IMR-90 (cell line): ENCODE data around the gene HSD3B2. TPM values are rescaled to one million over a fixed set of nuclear protein-coding genes. Genes with fewer than 3 reads are reported as not detected.

Experiments used
- ATAC-seq: fragments of 200-7000 bp; cut with Tn5 transposase; 2 replicates; pipeline ENCODE4 v1.9.1; 2020; ENCODE audit warnings: low read depth, mild to moderate bottlenecking, moderate library complexity
- BruUV-seq: library from RNA; stranded (reverse); fragments of 400-500 nt; replicated peaks from 2 replicates; lab custom pipeline; 2021; lab: Mats Ljungman, UMichigan
- CTCF ChIA-PET: fragments of 300-600 bp; formaldehyde crosslinking; extraction: SDS; loops from one replicate; lab custom pipeline; 2021; ENCODE audit warnings: antibody characterized with exemption; lab: Yijun Ruan, JAX
- POLR2A ChIA-PET: fragments of 300-600 bp; sonication (Branson Sonifier 250); formaldehyde crosslinking; loops from one replicate; lab custom pipeline; 2022; ENCODE audit warnings: antibody characterized with exemption; ENCODE audit not compliant: unreplicated experiment; lab: Charles Lee
- DNase-seq: peaks from one replicate; pipeline ENCODE4 v3.0.0; 2013
- H2AFZ ChIP-seq: replicated peaks from 2 replicates; pipeline ENCODE3; 2013; ENCODE audit warnings: low read length, mild to moderate bottlenecking; ENCODE audit not compliant: poor library complexity
- H2AK5ac ChIP-seq: 2 replicates; pipeline ENCODE4 v1.6.1; 2013; ENCODE audit warnings: low read depth, low read length, inconsistent platforms
- H2AK9ac ChIP-seq: replicated peaks from 2 replicates; pipeline ENCODE3; 2013; ENCODE audit warnings: mild to moderate bottlenecking, low read depth, low read length, moderate library complexity; ENCODE audit not compliant: poor library complexity
- H2BK120ac ChIP-seq: 2 replicates; pipeline ENCODE4 v1.6.1; 2013; ENCODE audit warnings: low read depth, low read length, inconsistent platforms
- H2BK15ac ChIP-seq: 3 replicates; pipeline ENCODE4 v1.6.1; 2013; ENCODE audit warnings: low read depth, low read length, inconsistent platforms
- H2BK20ac ChIP-seq: 2 replicates; pipeline ENCODE4 v1.6.1; 2013; ENCODE audit warnings: low read depth, mild to moderate bottlenecking, inconsistent platforms, low read length, moderate library complexity
- H2BK5ac ChIP-seq: 2 replicates; pipeline ENCODE4 v1.6.1; 2013; ENCODE audit warnings: mild to moderate bottlenecking, low read depth, low read length, inconsistent platforms; ENCODE audit not compliant: poor library complexity, severe bottlenecking
- H3K14ac ChIP-seq: replicated peaks from 2 replicates; pipeline ENCODE4 v1.6.1; 2013; ENCODE audit warnings: low read depth, low read length, inconsistent platforms
- H3K18ac ChIP-seq: 2 replicates; pipeline ENCODE4 v1.6.1; 2013; ENCODE audit warnings: low read depth, low read length, control low read depth
- H3K23ac ChIP-seq: 2 replicates; pipeline ENCODE4 v1.6.1; 2013; ENCODE audit warnings: low read depth, low read length, inconsistent platforms
- H3K27ac ChIP-seq: 2 replicates; pipeline ENCODE4 v1.5.1; 2013; ENCODE audit warnings: mild to moderate bottlenecking, control low read depth, low read length; ENCODE audit not compliant: insufficient read depth
- H3K27me3 ChIP-seq: 2 replicates; pipeline ENCODE4 v1.6.1; 2013; ENCODE audit warnings: low read length; ENCODE audit not compliant: control insufficient read depth, insufficient read depth
- H3K36me3 ChIP-seq: 2 replicates; pipeline ENCODE4 v1.6.1; 2013; ENCODE audit warnings: low read length, mixed read lengths; ENCODE audit not compliant: control insufficient read depth, insufficient read depth
- H3K4ac ChIP-seq: 2 replicates; pipeline ENCODE4 v1.6.1; 2013; ENCODE audit warnings: low read depth, low read length, inconsistent platforms
- H3K4me1 ChIP-seq: 2 replicates; pipeline ENCODE4 v1.6.1; 2013; ENCODE audit warnings: low read length, mixed read lengths; ENCODE audit not compliant: control insufficient read depth, insufficient read depth
- H3K4me2 ChIP-seq: 2 replicates; pipeline ENCODE4 v1.6.1; 2013; ENCODE audit warnings: low read depth, mild to moderate bottlenecking, control low read depth, low read length, moderate library complexity
- H3K4me3 ChIP-seq: 2 replicates; pipeline ENCODE4 v1.5.1; 2013; ENCODE audit warnings: low read depth, mild to moderate bottlenecking, control low read depth, low read length, moderate library complexity; ENCODE audit not compliant: insufficient read depth
- H3K56ac ChIP-seq: 2 replicates; pipeline ENCODE4 v1.6.1; 2013; ENCODE audit warnings: low read length, inconsistent platforms; ENCODE audit not compliant: insufficient read depth; ENCODE audit errors: extremely low read depth
- H3K79me1 ChIP-seq, 2 experiments: 2 replicates each; pipeline ENCODE4 v1.6.1; 2013; ENCODE audit warnings: low read length in 2 of 2, inconsistent platforms in 1 of 2, low read depth in 1 of 2
- H3K9ac ChIP-seq: 2 replicates; pipeline ENCODE4 v1.6.1; 2013; ENCODE audit warnings: low read depth, low read length, control low read depth
- H3K9me1 ChIP-seq: 2 replicates; pipeline ENCODE4 v1.6.1; 2013; ENCODE audit warnings: low read length, inconsistent platforms; ENCODE audit not compliant: insufficient read depth
- H3K9me3 ChIP-seq: 2 replicates; pipeline ENCODE4 v1.6.1; 2013; ENCODE audit warnings: low read length; ENCODE audit not compliant: control insufficient read depth, insufficient read depth
- H4K20me1 ChIP-seq: 2 replicates; pipeline ENCODE4 v1.6.1; 2013; ENCODE audit warnings: low read length, inconsistent platforms; ENCODE audit not compliant: insufficient read depth
- H4K5ac ChIP-seq: 2 replicates; pipeline ENCODE4 v1.6.1; 2013; ENCODE audit warnings: mild to moderate bottlenecking, low read depth, low read length, control low read depth
- H4K8ac ChIP-seq, 2 experiments: 2 replicates each; pipeline ENCODE4 v1.6.1; 2013; ENCODE audit warnings: low read depth in 2 of 2, low read length in 2 of 2, control low read depth in 1 of 2, inconsistent platforms in 1 of 2
- H4K91ac ChIP-seq: 2 replicates; pipeline ENCODE4 v1.6.1; 2013; ENCODE audit warnings: low read depth, low read length, inconsistent platforms; ENCODE audit not compliant: insufficient read depth
- CEBPB ChIP-seq: IDR thresholded peaks from 2 replicates; pipeline ENCODE4 v1.6.1; 2012; ENCODE audit warnings: low read depth, low read length, improper control_type of control experiment
- MAZ ChIP-seq: IDR thresholded peaks from 2 replicates; pipeline ENCODE4 v1.6.1; 2012; ENCODE audit warnings: low read depth, mild to moderate bottlenecking, low read length, improper control_type of control experiment, moderate library complexity, borderline replicate concordance
- MXI1 ChIP-seq: IDR thresholded peaks from 2 replicates; pipeline ENCODE4 v1.6.1; 2012; ENCODE audit warnings: low read depth, mild to moderate bottlenecking, low read length, moderate library complexity, borderline replicate concordance
- RFX5 ChIP-seq: IDR thresholded peaks from 2 replicates; pipeline ENCODE4 v1.8.0; 2012; ENCODE audit warnings: low read depth, mild to moderate bottlenecking, low read length, moderate library complexity
- USF2 ChIP-seq: fragments of 150-350 bp; IDR thresholded peaks from 2 replicates; pipeline ENCODE4 v1.6.1; 2017; ENCODE audit warnings: mild to moderate bottlenecking, antibody characterized with exemption, low read length, low read depth
- WGBS, 2 experiments: methylation state at CpG; one replicate each; pipeline versions ENCODE4 v1.1.5 to v1.1.7; 2013; ENCODE audit warnings: missing lambda C conversion rate in 2 of 2; ENCODE audit not compliant: insufficient read length in 1 of 2; ENCODE audit errors: extremely low coverage in 2 of 2; 5-methylcytosine and 5-hydroxymethylcytosine counted together
- dilution Hi-C: fragments of 300-500 bp; cut with HindIII; formaldehyde crosslinking; loops from one replicate; pipeline ENCODE4 v1.14.3; 2018; ENCODE audit warnings: low sequenced_read_pairs; ENCODE audit not compliant: unreplicated experiment
- in situ Hi-C: fragments of 300-500 bp; cut with MboI; formaldehyde crosslinking; loops from 3 replicates; pipeline ENCODE4 v1.14.3; 2019; ENCODE audit warnings: low sequenced_read_pairs, inconsistent platforms, mixed read lengths
- intact Hi-C: fragments of 100-400 bp; cut with micrococcal nuclease; formaldehyde crosslinking; loops from 2 replicates; pipeline ENCODE4 v1.10.0; 2022
- polyA plus RNA-seq, 3 experiments: library from polyadenylated mRNA; depleted of rRNA; stranded (reverse); fragments of >200 nt; gene quantifications; 2 replicates each; pipeline ENCODE4 v1.2.3, GENCODE V29; 2012; ENCODE audit warnings: low replicate concordance in 1 of 3
- total RNA-seq: library from RNA; depleted of rRNA; stranded (reverse); fragments of >200 nt; gene quantifications from 2 replicates; pipeline ENCODE4 v1.2.3, GENCODE V29; 2012

Gene HSD3B2
- total and polyA plus RNA-seq, 2 of the 4 experiments (the other 2 are of a cell fraction): not detected

- Histone ChIP-seq H3K18ac (no peak overlapping the region), H3K27ac (no peak overlapping the region), H3K9me1 (no peaks in the 10 kb centered on the region), H3K23ac (no peak overlapping the region), H3K4me2 (no peak overlapping the region), H3K9ac (no peak overlapping the region), H4K8ac (no peak overlapping the region), H3K27me3 (no peaks in the 10 kb centered on the region), H3K4me3 (no peak overlapping the region), H4K5ac (no peak overlapping the region), H3K4me1 (no peaks in the 10 kb centered on the region), H2BK5ac (no peak overlapping the region), H4K20me1 (no peaks in the 10 kb centered on the region), H2BK120ac (no peak overlapping the region), H2AK5ac (no peak overlapping the region), H3K36me3 (no peaks in the 10 kb centered on the region), H4K91ac (no peak overlapping the region), H2AFZ (no peak overlapping the region), H3K56ac (no peak overlapping the region), H2AK9ac (no peak overlapping the region), H2BK20ac (no peak overlapping the region), H2BK15ac (no peak overlapping the region), H3K14ac (no peak overlapping the region), H3K79me1 (no peaks in the 10 kb centered on the region), H3K4ac (no peak overlapping the region), H3K9me3 (no peaks in the 10 kb centered on the region)
- ATAC-seq (no peak), DNase-seq (no peak)
- TF ChIP-seq RFX5: no peak
- no peak for TF ChIP-seq MAZ
- no peak for TF ChIP-seq CEBPB
- TF ChIP-seq USF2: no peak
- no peak for TF ChIP-seq MXI1
- ChIA-PET CTCF (no interaction called here), POLR2A (no interaction called here)
- dilution Hi-C loops: no loop called here
- WGBS, 2 experiments: no CpG with 5 or more reads among the region's 3 CpGs
- BruUV-seq: no TSS peak
- intact Hi-C loops: no loop called here
- in situ Hi-C loops: no loop called here
These were observed 27.1 kb upstream of the HSD3B2 start for GRCh38 chr1:119387858-119388257.
